Fibroblast of lung (primary cell): ENCODE results near the gene REL. TPM values are rescaled to one million over a fixed set of nuclear protein-coding genes. Genes with fewer than 3 reads are reported as not detected.

ENCODE experiments used
- DNase-seq, 2 donors: peaks; one replicate each; pipeline versions ENCODE4 v3.0.0 to v3.0.0-alpha.2; 2010; ENCODE audit warnings: low read depth in 2 of 2
- H2AFZ ChIP-seq: 2 replicates; pipeline ENCODE4 v1.5.1; 2012; ENCODE audit warnings: low read length, control low read depth, inconsistent platforms
- H3K27ac ChIP-seq: 2 replicates; pipeline ENCODE4 v1.5.1; 2011; ENCODE audit warnings: low read length, control low read depth; ENCODE audit not compliant: insufficient read depth
- H3K27me3 ChIP-seq: 2 replicates; pipeline ENCODE4 v1.5.1; 2011; ENCODE audit warnings: mild to moderate bottlenecking, low read length; ENCODE audit not compliant: control insufficient read depth, insufficient read depth
- H3K36me3 ChIP-seq: 2 replicates; pipeline ENCODE4 v1.5.1; 2011; ENCODE audit warnings: low read length; ENCODE audit not compliant: control insufficient read depth, insufficient read depth
- H3K4me1 ChIP-seq: 2 replicates; pipeline ENCODE4 v1.5.1; 2011; ENCODE audit warnings: low read length; ENCODE audit not compliant: control insufficient read depth, insufficient read depth; ENCODE audit errors: extremely low read depth
- H3K4me2 ChIP-seq: 2 replicates; pipeline ENCODE4 v1.5.1; 2011; ENCODE audit warnings: low read length, control low read depth; ENCODE audit not compliant: insufficient read depth; ENCODE audit errors: extremely low read depth
- H3K4me3 ChIP-seq, 4 experiments: fragments of 200-600 bp in 1 of 4; sonication (generic) in 1 of 4; replicated peaks in 1 of 4; 2 replicates each; pipeline ENCODE4 v1.5.1; 2011 to 2016; ENCODE audit warnings: low read length in 4 of 4, low read depth in 3 of 4, mild to moderate bottlenecking in 3 of 4, control low read depth in 2 of 4, inconsistent platforms in 1 of 4, mixed read lengths in 1 of 4; ENCODE audit not compliant: insufficient read depth in 1 of 4; ENCODE audit errors: control extremely low read depth in 1 of 4
- H3K79me2 ChIP-seq: 2 replicates; pipeline ENCODE4 v1.5.1; 2012; ENCODE audit warnings: mild to moderate bottlenecking, low read length, inconsistent platforms; ENCODE audit not compliant: control insufficient read depth, insufficient read depth
- H3K9ac ChIP-seq: 2 replicates; pipeline ENCODE4 v1.5.1; 2011; ENCODE audit warnings: mild to moderate bottlenecking, low read length, control low read depth; ENCODE audit not compliant: insufficient read depth
- H3K9me3 ChIP-seq: 2 replicates; pipeline ENCODE4 v1.5.1; 2012; ENCODE audit warnings: low read depth, low read length; ENCODE audit not compliant: control insufficient read depth, insufficient read depth
- H4K20me1 ChIP-seq: 2 replicates; pipeline ENCODE4 v1.5.1; 2011; ENCODE audit warnings: low read length; ENCODE audit not compliant: control insufficient read depth, insufficient read depth; ENCODE audit errors: extremely low read depth
- CTCF ChIP-seq, 2 donors: IDR thresholded peaks in 1 of 2; conservative IDR thresholded peaks in 1 of 2; 1 replicate in 1 of 2; 2 replicates in 1 of 2; pipeline ENCODE4 v1.5.1; 2011 to 2012; ENCODE audit warnings: low read length in 2 of 2, control low read depth in 1 of 2, inconsistent platforms in 1 of 2, low read depth in 1 of 2, mild to moderate bottlenecking in 1 of 2
- EZH2 ChIP-seq: IDR thresholded peaks from 2 replicates; pipeline ENCODE4 v1.5.1; 2012; ENCODE audit warnings: low read length, control low read depth, mild to moderate bottlenecking; ENCODE audit errors: missing control alignments
- polyA plus RNA-seq, 2 donors: library from polyadenylated mRNA; depleted of rRNA in 1 of 2; stranded (reverse) in 1 of 2; unstranded in 1 of 2; fragments of >200 nt; gene quantifications; 2 replicates each; pipeline ENCODE4 v1.2.1, GENCODE V29; 2011 to 2012; ENCODE audit warnings: missing spikeins in 1 of 2
- total RNA-seq: library from RNA; depleted of rRNA; stranded (reverse); fragments of >200 nt; gene quantifications from 2 replicates; pipeline ENCODE4 v1.2.1, GENCODE V29; 2014

Gene REL
- total and polyA plus RNA-seq, 2 donors (not counting 1 experiment from before 2014, with no cell fraction given), result 2.0 to 2.8 TPM

- H3K27me3 ChIP-seq, result no peaks in the 10 kb centered on the region
- H3K4me2 ChIP-seq, result no peak overlapping the region
- H2AFZ ChIP-seq, result no peak overlapping the region
- no peaks in the 10 kb centered on the region for H3K36me3 ChIP-seq
- no peak overlapping the region for H3K4me3 ChIP-seq
- H3K9ac ChIP-seq, result no peak overlapping the region
- no peaks in the 10 kb centered on the region for H4K20me1 ChIP-seq
- no peak for DNase-seq
- no peaks in the 10 kb centered on the region for H3K4me1 ChIP-seq
- H3K79me2 ChIP-seq, result no peaks in the 10 kb centered on the region
- TF ChIP-seq EZH2, result no peak
- TF ChIP-seq CTCF (conservative IDR thresholded peaks at IDR 0.05 in 1 of 2, IDR thresholded peaks at IDR 0.05 in 1 of 2; ENCODE audit: low read depth in 1 of 2, low read length in 2 of 2), result no peak
- no peaks in the 10 kb centered on the region for H3K9me3 ChIP-seq
- no peak overlapping the region for H3K27ac ChIP-seq
These were observed 8.9 kb upstream of the REL start for GRCh38 chr2:60872510-60872928.

GRCh38 chr2:60873381-60873780 lies 8.0 kb upstream of the REL start:
- Histone ChIP-seq H3K4me2 (no peak overlapping the region), H3K27ac (no peak overlapping the region), H3K9me3 (no peaks in the 10 kb centered on the region), H2AFZ (no peak overlapping the region), H3K9ac (no peak overlapping the region), H4K20me1 (no peaks in the 10 kb centered on the region), H3K36me3 (no peaks in the 10 kb centered on the region), H3K27me3 (no peaks in the 10 kb centered on the region), H3K79me2 (no peaks in the 10 kb centered on the region), H3K4me3 (no peak overlapping the region), H3K4me1 (no peaks in the 10 kb centered on the region)
- DNase-seq, result no peak
- TF ChIP-seq CTCF (conservative IDR thresholded peaks at IDR 0.05 in 1 of 2, IDR thresholded peaks at IDR 0.05 in 1 of 2; ENCODE audit: low read depth in 1 of 2, low read length in 2 of 2), result no peak
- no peak for TF ChIP-seq EZH2

- H3K9ac ChIP-seq, result no peak overlapping the region
- H3K4me2 ChIP-seq, result no peak overlapping the region
- no peaks in the 10 kb centered on the region for H3K27me3 ChIP-seq
- H3K9me3 ChIP-seq, result no peaks in the 10 kb centered on the region
- H4K20me1 ChIP-seq, result no peaks in the 10 kb centered on the region
- H3K4me3 ChIP-seq, result no peak overlapping the region
- no peak overlapping the region for H3K27ac ChIP-seq
- DNase-seq, result no peak
- no peaks in the 10 kb centered on the region for H3K79me2 ChIP-seq
- no peak overlapping the region for H2AFZ ChIP-seq
- no peaks in the 10 kb centered on the region for H3K36me3 ChIP-seq
- no peaks in the 10 kb centered on the region for H3K4me1 ChIP-seq
- no peak for TF ChIP-seq EZH2
These were observed 5.9 kb upstream of the REL start for GRCh38 chr2:60875520-60875919.
